RWPE2 (cell line): ENCODE results near the gene AOPEP.

Source experiments
- ATAC-seq: fragments of 200-7000 bp; cut with Tn5 transposase; 3 replicates; pipeline ENCODE4 v1.9.1; 2021; ENCODE audit warnings: low read depth
- DNase-seq: peaks from one replicate; pipeline ENCODE4 v3.0.0-alpha.2; 2020; ENCODE audit warnings: low spot score
- H3K27ac ChIP-seq: fragments of 450-650 bp; 2 replicates; pipeline ENCODE4 v1.5.1; 2017; ENCODE audit warnings: mild to moderate bottlenecking; ENCODE audit not compliant: poor library complexity, severe bottlenecking
- H3K27me3 ChIP-seq: fragments of 250-450 bp; sonication (Bioruptor Pico); 2 replicates; pipeline ENCODE4 v1.5.1; 2021; ENCODE audit warnings: mild to moderate bottlenecking, moderate library complexity; ENCODE audit not compliant: insufficient read depth, poor library complexity, severe bottlenecking
- H3K36me3 ChIP-seq: fragments of 250-450 bp; sonication (Bioruptor Pico); 2 replicates; pipeline ENCODE4 v1.5.1; 2020; ENCODE audit warnings: low read depth, mild to moderate bottlenecking, moderate library complexity
- H3K4me1 ChIP-seq: fragments of 250-450 bp; sonication (Bioruptor Pico); 2 replicates; pipeline ENCODE4 v1.5.1; 2021; ENCODE audit warnings: mild to moderate bottlenecking, moderate library complexity; ENCODE audit not compliant: insufficient read depth, poor library complexity, severe bottlenecking
- H3K4me3 ChIP-seq: fragments of 250-450 bp; sonication (Bioruptor Pico); 2 replicates; pipeline ENCODE4 v1.5.1; 2021; ENCODE audit warnings: mild to moderate bottlenecking, moderate library complexity; ENCODE audit not compliant: severe bottlenecking
- H3K9me3 ChIP-seq: fragments of 250-450 bp; sonication (Bioruptor Pico); 2 replicates; pipeline ENCODE4 v1.5.1; 2021; ENCODE audit warnings: mild to moderate bottlenecking, moderate library complexity; ENCODE audit not compliant: severe bottlenecking
- CTCF ChIP-seq: fragments of 450-650 bp; IDR thresholded peaks from one replicate; pipeline ENCODE4 v1.5.1; 2017; ENCODE audit warnings: mild to moderate bottlenecking, moderate library complexity; ENCODE audit not compliant: poor library complexity, severe bottlenecking

AOPEP gene

DNA sequence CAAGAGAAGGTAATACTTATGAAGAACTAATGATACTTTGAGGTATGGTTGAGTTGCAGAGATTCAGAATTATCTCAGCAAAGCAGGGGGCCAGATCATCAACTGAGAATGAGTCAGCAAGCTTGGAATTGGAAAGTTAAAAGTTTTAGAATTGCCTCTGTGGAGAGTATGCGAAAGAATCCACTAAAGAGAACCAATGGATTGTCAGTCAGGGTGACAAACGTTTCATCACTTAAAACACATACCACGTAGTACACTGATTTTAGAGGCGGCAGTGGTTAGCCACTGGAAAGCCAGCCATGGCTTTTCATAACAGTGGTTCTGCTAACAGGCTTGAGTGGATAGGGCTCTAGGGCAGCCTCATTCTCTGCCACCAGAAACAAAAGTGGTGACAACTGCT lies 30.7 kb downstream of the AOPEP start:
- no peak overlapping the region for H3K27ac ChIP-seq
- H3K4me1 ChIP-seq, result peaks cover 3% of the 10 kb centered on the region
- H3K27me3 ChIP-seq, result no peaks in the 10 kb centered on the region
- no peak overlapping the region for H3K4me3 ChIP-seq
- H3K36me3 ChIP-seq, result 0 out of 2 replicates have a peak, but pooled peaks cover 5% of the 10 kb centered on the region
- ATAC-seq (no peak), DNase-seq (no peak)
- TF ChIP-seq CTCF, result no peak
- no peaks in the 10 kb centered on the region for H3K9me3 ChIP-seq

DNA sequence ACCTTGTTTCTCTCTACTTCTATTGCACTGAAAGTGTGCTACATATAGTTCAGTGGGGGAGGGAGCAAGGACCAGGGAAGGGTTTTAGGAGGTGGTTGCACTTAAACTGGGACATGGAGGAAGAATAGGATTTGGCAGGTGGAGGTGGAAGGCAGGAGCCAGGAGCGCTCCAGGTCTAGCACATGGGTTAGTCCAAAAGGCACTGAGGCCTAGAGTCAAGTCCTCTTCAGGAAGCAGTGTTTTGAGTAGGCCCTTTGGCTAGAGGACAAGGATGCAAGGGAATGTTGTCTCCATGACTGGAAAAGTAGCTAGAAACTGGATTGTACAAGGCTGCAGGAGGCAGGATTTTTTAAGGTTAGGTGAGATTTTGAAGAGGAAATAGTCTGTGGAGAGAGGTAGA lies 31.5 kb downstream of the AOPEP start:
- Histone ChIP-seq H3K36me3 (0 out of 2 replicates have a peak, but pooled peaks cover 5% of the 10 kb centered on the region), H3K27ac (no peak overlapping the region), H3K4me3 (no peak overlapping the region), H3K9me3 (no peaks in the 10 kb centered on the region), H3K27me3 (no peaks in the 10 kb centered on the region), H3K4me1 (peaks cover 3% of the 10 kb centered on the region)
- DNase-seq, result no peak
- no peak for ATAC-seq
- TF ChIP-seq CTCF, result no peak

GRCh38 chr9:94758880-94759279 lies 32.4 kb downstream of the AOPEP start:
- ATAC-seq (no peak), DNase-seq (no peak)
- no peak for TF ChIP-seq CTCF
- Histone ChIP-seq H3K36me3 (0 out of 2 replicates have a peak, but pooled peaks cover 5% of the 10 kb centered on the region), H3K9me3 (no peaks in the 10 kb centered on the region), H3K27ac (no peak overlapping the region), H3K4me3 (no peak overlapping the region), H3K27me3 (no peaks in the 10 kb centered on the region), H3K4me1 (peaks cover 3% of the 10 kb centered on the region)

GRCh38 chr9:94760010-94760409 lies 33.5 kb downstream of the AOPEP start:
- peaks cover 3% of the 10 kb centered on the region for H3K4me1 ChIP-seq
- no peak for ATAC-seq
- TF ChIP-seq CTCF, result no peak

GRCh38 chr9:94760660-94761059 lies 34.2 kb downstream of the AOPEP start:
- no peak for TF ChIP-seq CTCF
- no peak overlapping the region for H3K27ac ChIP-seq
- H3K27me3 ChIP-seq, result no peaks in the 10 kb centered on the region

More at GRCh38 chr9:94760010-94760409, 33.5 kb downstream of the AOPEP start:
- Histone ChIP-seq H3K9me3 (no peaks in the 10 kb centered on the region), H3K36me3 (0 out of 2 replicates have a peak, but pooled peaks cover 5% of the 10 kb centered on the region), H3K27me3 (no peaks in the 10 kb centered on the region), H3K4me3 (no peak overlapping the region), H3K27ac (no peak overlapping the region)
- no peak for DNase-seq

More at GRCh38 chr9:94760660-94761059, 34.2 kb downstream of the AOPEP start:
- Histone ChIP-seq H3K36me3 (0 out of 2 replicates have a peak, but pooled peaks cover 5% of the 10 kb centered on the region), H3K4me1 (peaks cover 3% of the 10 kb centered on the region), H3K4me3 (no peak overlapping the region), H3K9me3 (no peaks in the 10 kb centered on the region)
- DNase-seq, result no peak
- ATAC-seq, result no peak
